Measurements from ENCODE around the gene RANBP17.

DNA sequence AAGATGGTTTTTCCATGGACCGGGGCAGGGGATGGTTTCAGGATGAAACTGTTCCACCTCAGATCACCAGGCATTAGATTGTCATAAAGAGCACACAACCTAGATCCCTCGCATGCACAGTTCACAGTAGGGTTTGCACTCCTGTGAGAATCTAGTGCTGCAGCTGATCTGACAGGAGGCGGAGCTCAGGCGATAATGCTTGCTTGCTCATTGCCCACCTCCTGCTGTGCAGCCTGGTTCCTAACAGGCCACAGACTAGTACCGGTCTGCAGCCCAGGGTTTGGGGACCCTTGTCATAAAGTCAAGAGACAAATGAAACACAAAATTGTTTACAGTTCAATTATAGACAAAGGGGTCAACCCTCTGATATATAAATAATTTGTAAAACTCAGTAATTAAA is 101.7 kb downstream of the RANBP17 start:
- TF ChIP-seq CTCF (IDR thresholded peaks at IDR 0.05; ENCODE audit: low read length) (no peak), EZH2 (optimal IDR thresholded peaks at IDR 0.05; ENCODE audit: low read depth, low read length) (no peak), EZH2phosphoT487 (IDR thresholded peaks at IDR 0.05; ENCODE audit: low read length) (no peak)

Measured in MM.1S (cell line).